HG02610 (cell line): ENCODE results near the gene EXOC3L4.

Experiments
- ATAC-seq: cut with Tn5 transposase; IDR thresholded peaks from one replicate; pipeline ENCODE4 v1.9.1; 2021; ENCODE audit warnings: mild to moderate bottlenecking, moderate library complexity; ENCODE audit not compliant: unreplicated experiment

Gene EXOC3L4

GRCh38 chr14:103070263-103070885 lies 24.2 kb upstream of the EXOC3L4 start:
- ATAC-seq: no peak

DNA sequence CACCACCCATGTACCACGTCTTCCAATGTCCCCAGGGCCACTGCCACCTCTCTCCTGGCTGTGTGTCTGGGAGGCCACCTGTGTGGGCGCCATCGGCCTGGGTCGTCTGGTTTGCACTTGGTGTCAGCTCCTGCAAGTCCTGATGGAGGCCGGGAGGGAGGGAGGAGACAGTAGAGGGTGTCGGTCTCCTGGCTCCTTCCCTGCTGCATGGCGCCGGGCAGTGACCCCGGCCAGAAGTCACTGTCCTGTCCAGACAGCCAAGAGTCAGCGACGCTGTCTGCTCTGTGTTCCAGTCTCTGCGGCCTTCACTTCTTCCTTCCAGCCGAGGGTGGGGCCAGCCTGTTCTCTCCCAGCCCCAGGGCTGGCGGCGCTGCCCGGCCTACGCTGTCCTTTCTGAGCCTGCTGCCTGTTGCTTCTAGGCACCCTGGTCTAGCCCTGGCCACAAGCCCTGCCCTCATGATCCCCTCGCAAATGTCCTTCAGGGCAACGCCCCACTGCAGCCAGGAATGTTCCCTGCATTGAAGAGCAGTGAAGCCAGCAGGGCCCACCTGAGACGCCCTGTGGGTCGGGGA lies 23.5 kb upstream of the EXOC3L4 start:
- ATAC-seq: no peak

GRCh38 chr14:103071544-103072251 lies 22.8 kb upstream of the EXOC3L4 start:
- ATAC-seq: no peak

- no peak for ATAC-seq
Observed at GRCh38 chr14:103072595-103073366, 21.7 kb upstream of the EXOC3L4 start.

DNA sequence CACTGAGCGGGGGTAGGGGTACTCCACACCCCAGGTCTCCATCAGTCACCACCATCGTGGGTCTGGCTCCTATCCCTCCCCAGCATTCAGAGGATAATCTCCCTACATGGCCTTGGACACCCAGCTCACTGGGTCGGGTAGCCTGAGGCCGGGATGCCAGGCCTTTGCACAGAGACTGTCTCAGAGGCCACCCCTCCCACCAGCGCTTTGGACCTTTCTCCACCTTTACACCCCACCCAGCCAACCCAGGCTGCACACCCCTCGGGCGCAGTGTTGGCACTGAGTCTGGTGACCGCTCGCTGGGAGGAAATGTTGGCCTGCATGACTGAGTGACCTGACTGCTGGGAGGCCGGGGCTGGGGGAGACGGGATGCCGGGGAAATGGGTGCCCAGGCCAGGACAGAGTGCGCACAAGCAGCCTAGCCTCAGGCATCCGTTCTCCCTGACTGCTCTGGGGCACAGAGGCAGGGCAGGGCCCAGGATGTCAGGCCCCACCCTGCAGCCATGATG lies 21.1 kb upstream of the EXOC3L4 start:
- ATAC-seq: no peak

DNA sequence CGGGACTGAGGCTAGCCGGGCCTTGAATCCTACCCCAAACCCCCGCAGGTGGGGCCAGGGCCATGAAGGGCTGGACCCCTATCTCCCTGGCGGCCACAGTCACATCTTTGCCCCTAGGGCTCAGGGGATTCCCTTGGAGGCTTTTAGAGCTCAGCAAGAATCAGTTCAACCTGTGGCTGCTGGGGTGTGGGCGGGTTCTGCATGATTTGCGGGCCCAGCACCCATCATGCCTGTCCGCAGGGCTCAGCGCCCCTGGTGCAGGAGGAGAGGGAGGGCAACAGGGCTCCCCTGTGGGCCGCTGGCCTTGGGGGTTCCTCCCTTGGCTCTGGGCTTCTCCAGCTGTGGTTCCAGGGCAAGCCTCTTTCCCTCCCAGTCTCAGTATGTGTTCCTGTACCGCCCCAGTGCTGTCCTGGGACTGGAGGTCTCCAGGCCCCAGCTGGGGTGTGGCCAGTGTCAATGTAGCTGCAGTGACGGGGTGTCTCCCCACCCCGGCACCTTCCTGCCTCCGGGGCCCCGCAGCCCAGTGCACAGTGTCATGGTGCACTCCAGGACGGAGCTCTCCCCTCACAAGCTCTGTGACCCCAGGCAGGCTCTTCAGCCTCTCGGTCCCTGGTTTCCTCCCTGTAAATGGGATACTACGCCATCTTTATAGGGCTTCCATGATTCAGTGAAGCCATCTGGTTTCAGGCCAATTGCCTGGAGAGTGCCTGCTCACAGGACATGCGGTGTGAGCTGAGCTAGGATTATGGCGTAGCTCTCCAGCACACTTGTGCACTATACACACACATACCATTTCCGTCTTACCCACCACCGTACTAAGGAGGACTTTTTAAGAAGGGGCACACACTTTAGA lies 20.4 kb upstream of the EXOC3L4 start:
- no peak for ATAC-seq

DNA sequence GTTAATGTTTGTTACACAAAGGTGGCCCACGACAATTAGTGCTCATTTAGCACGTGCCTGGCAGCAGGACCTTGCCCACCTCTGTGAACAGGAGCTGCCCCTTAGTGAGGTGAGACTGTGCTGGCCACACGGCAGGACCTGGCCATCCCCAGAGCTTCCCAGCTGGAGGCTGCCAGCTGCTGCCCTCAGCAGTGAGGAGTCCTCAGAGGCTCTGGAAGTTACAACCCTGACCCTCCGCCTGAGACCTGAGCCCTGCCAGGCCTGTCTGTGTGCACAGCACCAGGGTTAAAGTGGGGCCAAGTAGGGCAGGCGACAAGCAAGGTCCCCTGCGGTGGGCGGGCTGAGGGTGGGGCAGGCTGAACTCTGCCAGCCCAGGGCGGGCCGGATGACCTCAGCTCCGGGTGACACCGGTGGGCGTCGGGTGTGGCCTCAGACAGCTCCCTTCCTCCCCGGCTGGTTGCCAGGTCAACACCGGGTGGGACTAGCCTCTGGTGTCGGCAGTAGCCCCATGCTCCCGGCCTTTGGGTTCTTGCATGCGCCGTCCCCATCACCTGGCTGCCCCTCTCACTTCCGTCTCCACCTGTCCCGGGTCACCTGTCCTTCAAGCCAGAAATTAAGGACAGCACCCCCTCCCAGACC lies 19.7 kb upstream of the EXOC3L4 start:
- no peak for ATAC-seq

DNA sequence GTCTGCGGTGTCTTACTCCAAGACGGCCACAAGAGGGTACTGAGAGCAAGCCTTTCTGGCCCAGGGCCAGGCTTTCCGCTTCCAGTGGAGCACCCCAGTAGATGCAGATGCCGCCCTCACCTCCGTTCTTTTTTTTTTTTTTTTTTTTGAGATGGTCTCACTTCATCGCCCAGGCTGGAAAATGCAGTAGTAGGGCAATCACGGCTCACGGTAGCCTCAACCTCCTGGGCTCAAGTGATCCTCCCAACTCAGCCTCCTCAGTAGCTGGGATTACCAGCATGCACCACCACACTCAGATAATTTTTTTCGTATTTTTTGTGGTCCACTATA lies 16.1 kb upstream of the EXOC3L4 start:
- peak; percentile 43 for ATAC-seq

DNA sequence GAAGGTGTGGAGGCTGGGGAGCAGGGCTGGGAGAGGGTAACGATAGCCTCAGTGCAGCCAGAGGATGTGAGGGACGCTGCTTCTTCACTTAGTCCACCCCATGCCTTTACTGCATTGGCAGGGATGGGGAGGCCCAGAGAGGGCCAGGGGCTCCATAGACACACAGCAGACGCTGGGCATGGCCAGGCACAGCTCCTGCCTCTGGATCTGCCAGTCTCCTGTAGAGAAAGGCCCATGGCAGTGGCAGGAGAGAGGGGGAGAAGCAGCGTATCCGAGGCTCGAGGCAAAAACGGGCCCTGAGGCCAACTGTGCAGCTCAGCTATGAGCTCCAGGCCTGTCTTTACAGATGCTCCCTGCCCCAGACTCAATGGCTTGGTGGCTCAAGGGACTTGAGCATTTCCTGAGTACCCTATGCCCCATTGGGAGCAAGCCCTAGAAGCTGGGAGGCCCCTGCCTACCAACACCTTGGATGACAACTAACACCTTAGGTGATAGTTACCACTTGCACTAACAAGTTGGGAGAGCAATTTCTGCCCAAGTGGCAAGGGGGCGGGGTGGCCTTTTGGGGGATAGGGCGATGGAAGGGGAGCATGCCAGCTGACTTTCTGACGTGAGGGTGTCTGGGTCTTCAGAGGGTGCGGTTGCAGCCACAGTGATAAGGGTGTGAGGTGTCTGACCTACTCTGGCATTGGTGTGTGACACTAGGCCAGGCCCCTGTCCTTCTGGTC lies 15.5 kb upstream of the EXOC3L4 start:
- ATAC-seq: no peak

GRCh38 chr14:103081951-103082350 lies 12.6 kb upstream of the EXOC3L4 start:
- ATAC-seq: no peak

GRCh38 chr14:103084021-103084919 lies 10.3 kb upstream of the EXOC3L4 start, which contains the start of gene LBHD2:
Gene LBHD2, plus strand, starts transcription at chr14:103084210. Its CDS starts 1,803 bp downstream, at chr14:103086013.
- ATAC-seq: no peak

DNA sequence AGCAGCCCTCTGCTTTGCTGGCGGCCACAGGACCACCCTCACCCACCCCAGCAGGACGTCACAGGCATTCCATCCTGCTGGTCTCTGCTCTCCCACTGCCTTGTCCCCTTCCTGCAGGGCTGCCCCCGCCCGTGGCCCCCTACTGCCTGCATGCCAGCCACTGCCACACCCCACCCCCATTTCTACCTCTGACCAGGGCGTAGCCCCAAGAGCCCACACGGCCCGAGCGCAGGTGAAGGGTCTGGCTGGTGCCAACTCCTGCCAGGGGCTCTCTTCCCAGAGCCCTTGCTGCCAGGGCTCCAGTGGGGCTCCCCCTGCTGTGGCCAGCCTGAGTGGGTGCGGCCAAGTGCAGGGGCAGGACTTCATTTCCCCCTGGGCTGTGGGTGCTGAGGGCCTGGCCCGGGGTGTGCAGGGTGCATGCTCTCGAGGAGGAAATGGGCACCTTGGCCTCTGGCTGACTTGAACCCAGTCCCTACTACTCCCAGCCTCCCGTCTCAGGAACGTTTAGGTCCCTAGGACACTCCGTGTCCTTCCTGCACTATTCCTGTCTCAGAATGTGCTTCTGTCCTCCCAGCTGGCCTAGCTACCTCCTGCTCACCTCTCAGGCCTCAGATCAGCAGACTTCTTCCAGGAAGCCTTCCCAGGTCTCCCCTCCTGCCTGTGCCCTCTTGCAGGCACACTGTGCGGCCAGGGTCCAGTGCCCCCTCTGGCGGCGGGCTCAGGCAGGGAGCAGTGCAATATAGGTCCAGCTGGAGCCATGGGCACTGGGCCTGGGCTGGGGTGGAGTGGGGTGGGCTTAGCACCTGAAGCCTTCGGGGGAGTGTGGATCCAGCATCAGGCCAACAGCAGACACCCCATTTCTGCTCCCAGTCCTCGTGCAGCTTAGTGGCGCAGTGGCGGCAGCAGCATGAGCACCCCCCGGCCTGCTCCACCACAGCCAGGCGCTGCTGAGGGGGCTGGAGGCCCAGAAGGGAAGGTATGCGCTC lies 9.1 kb upstream of the EXOC3L4 start:
- ATAC-seq: no peak

DNA sequence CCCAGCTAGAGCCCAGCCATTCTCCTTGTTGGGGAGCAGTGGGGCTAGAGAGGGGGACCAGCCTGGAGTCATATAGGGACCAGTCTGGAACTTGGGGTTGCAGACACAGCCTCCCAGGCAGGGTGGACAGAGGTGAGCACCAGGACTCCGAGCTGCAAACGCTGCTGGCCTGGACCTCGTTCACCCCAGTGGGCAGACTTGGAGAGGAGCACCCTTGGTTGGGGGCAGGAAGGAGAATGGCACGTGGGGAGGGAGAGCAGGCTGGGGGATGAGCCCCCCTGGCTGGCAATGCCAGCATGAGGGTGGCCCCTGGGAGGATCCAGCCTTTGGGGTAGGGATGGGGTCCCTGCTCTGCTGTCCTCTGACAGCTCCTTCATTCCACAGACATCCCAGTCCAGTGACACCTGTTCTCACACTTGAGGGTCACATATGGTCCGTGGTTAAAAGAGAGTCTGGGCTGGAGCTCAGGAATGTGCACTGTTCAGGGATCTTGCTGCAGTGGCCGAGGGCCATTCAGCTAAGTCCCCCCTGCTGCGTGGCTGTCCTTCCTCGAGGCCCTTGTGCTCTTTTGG lies 7.7 kb upstream of the EXOC3L4 start:
- ATAC-seq: no peak

GRCh38 chr14:103087343-103087835 lies 7.1 kb upstream of the EXOC3L4 start:
- no peak for ATAC-seq

DNA sequence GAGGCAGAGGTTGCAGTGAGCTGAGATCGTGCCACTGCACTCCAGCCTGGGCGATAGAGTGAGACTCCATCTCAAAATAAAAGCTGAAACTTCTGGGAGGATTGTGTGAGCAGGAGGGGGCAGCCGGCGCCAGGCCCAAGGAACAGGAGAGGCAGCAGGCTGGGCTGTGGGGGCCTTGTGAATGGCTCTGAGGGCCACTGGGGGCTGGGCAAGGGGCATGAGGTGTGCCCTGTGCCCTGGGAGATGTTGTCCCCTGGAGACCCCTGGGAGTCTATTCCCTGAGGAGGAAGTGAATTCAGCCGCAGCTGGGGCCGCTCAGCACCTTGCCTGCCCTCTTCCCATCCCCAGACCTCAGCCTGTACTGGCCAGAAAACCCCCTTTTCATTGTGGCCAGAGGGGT lies 5.6 kb upstream of the EXOC3L4 start:
- ATAC-seq: no peak
